Mesendoderm (in vitro differentiated cells): ENCODE results near the gene CETP.

Source experiments
- DNase-seq: peaks from one replicate; pipeline ENCODE4 v3.0.0; 2013
- H2AK5ac ChIP-seq: 2 replicates; pipeline ENCODE4 v1.6.1; 2013; ENCODE audit warnings: low read length, inconsistent platforms
- H2BK120ac ChIP-seq: 2 replicates; pipeline ENCODE4 v1.6.1; 2013; ENCODE audit warnings: low read depth, mild to moderate bottlenecking, low read length, moderate library complexity, mixed read lengths
- H2BK15ac ChIP-seq: replicated peaks from 2 replicates; pipeline ENCODE4 v1.6.1; 2013; ENCODE audit warnings: low read depth, mild to moderate bottlenecking, moderate library complexity
- H2BK5ac ChIP-seq: 2 replicates; pipeline ENCODE4 v1.6.1; 2013; ENCODE audit warnings: low read length, inconsistent platforms
- H3K18ac ChIP-seq: 2 replicates; pipeline ENCODE4 v1.6.1; 2013; ENCODE audit warnings: mild to moderate bottlenecking, low read length, mixed read lengths
- H3K23ac ChIP-seq: one replicate; pipeline ENCODE4 v1.6.1; 2013; ENCODE audit warnings: low read length
- H3K27ac ChIP-seq: 2 replicates; pipeline ENCODE4 v1.5.1; 2013; ENCODE audit warnings: low read depth, mild to moderate bottlenecking, inconsistent platforms, low read length, moderate library complexity
- H3K27me3 ChIP-seq: 2 replicates; pipeline ENCODE4 v1.6.1; 2013; ENCODE audit warnings: low read length, control low read depth, mild to moderate bottlenecking, inconsistent platforms; ENCODE audit not compliant: insufficient read depth, poor library complexity
- H3K36me3 ChIP-seq: 2 replicates; pipeline ENCODE4 v1.6.1; 2013; ENCODE audit warnings: low read length, inconsistent platforms; ENCODE audit not compliant: control insufficient read depth, insufficient read depth
- H3K4ac ChIP-seq: one replicate; pipeline ENCODE4 v1.6.1; 2013; ENCODE audit warnings: low read depth, mild to moderate bottlenecking, low read length, moderate library complexity
- H3K4me1 ChIP-seq: 2 replicates; pipeline ENCODE4 v1.6.1; 2013; ENCODE audit warnings: low read depth, low read length, inconsistent platforms; ENCODE audit not compliant: control insufficient read depth
- H3K4me2 ChIP-seq: 2 replicates; pipeline ENCODE4 v1.6.1; 2013; ENCODE audit warnings: low read length
- H3K4me3 ChIP-seq: 2 replicates; pipeline ENCODE4 v1.5.1; 2013; ENCODE audit warnings: mild to moderate bottlenecking, low read length
- H3K56ac ChIP-seq: one replicate; pipeline ENCODE4 v1.6.1; 2013; ENCODE audit warnings: low read length
- H3K79me1 ChIP-seq: 2 replicates; pipeline ENCODE4 v1.6.1; 2013; ENCODE audit warnings: low read length, inconsistent platforms
- H3K79me2 ChIP-seq: 2 replicates; pipeline ENCODE4 v1.6.1; 2013; ENCODE audit warnings: mild to moderate bottlenecking, low read length; ENCODE audit not compliant: control insufficient read depth, insufficient read depth
- H3K9ac ChIP-seq: 2 replicates; pipeline ENCODE4 v1.6.1; 2013; ENCODE audit warnings: low read length, inconsistent platforms
- H4K5ac ChIP-seq: one replicate; pipeline ENCODE4 v1.6.1; 2013; ENCODE audit warnings: low read length
- H4K8ac ChIP-seq: one replicate; pipeline ENCODE4 v1.6.1; 2013; ENCODE audit warnings: low read depth, mild to moderate bottlenecking, control low read depth, low read length, moderate library complexity
- WGBS: extraction: QIAGEN DNeasy Blood & Tissue Kit; methylation state at CpG from one replicate; pipeline ENCODE4 v1.1.7; 2013; ENCODE audit warnings: low lambda C conversion rate, missing lambda C conversion rate; ENCODE audit not compliant: insufficient coverage; ENCODE audit errors: extremely low coverage; 5-methylcytosine and 5-hydroxymethylcytosine counted together

CETP gene

DNA sequence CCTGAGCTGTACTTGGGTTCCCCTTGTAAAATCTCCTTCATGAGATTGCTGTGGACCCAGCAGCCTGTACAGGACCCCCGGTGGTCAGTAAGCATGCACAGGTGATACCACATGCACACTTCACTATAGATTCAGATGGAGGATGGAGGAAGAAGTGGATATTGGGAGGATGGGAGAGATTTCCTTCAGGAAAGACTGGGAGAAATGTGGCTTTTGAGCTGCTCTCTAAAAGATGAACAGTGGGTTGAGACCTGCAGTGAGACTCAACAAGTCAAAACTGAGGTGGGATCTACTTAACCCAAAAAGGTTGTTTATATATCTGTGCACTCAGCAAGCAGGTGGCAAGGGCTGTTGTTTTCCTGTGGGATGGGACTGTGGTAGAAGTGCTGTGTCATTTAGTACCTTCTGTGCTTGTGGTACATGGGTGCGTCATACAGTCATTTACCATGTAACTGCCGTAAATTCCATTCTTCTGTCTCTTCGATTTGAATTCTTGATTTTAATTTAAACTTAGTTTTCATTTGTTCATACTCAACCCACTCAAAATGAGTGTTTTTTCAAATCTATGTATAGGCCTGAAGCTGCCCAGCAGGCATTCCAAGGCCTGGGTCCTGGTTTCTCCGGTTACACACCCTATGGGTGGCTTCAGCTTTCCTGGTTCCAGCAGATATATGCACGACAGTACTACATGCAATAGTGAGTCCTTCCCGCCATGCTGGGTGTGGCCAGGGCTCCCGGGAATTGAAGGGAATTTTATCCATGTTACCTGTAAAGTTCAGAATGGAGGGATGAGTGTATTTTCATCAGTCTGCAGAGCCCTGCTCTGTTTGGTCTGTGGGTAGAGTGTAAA lies 22.9 kb upstream of the CETP start:
- H3K4me1 ChIP-seq: no peaks in the 10 kb centered on the region
- no peak overlapping the region for H2BK5ac ChIP-seq
- no peak overlapping the region for H3K27ac ChIP-seq
- no peak overlapping the region for H2BK120ac ChIP-seq
- H3K18ac ChIP-seq: no peak overlapping the region
- peaks cover 32% of the 10 kb centered on the region for H3K36me3 ChIP-seq
- H2BK15ac ChIP-seq: no peak overlapping the region
- H3K9ac ChIP-seq: no peak overlapping the region
- H3K4me3 ChIP-seq: no peak overlapping the region
- no peak for DNase-seq
- H3K56ac ChIP-seq: no peak overlapping the region
- H3K79me2 ChIP-seq: peaks cover 13% of the 10 kb centered on the region
- no peak overlapping the region for H4K5ac ChIP-seq
- no peak overlapping the region for H4K8ac ChIP-seq
- WGBS: no CpG with 5 or more reads among the region's 8 CpGs
- no peaks in the 10 kb centered on the region for H3K27me3 ChIP-seq
- H3K4me2 ChIP-seq: no peak overlapping the region
- no peak overlapping the region for H2AK5ac ChIP-seq
- no peak overlapping the region for H3K23ac ChIP-seq
- no peak overlapping the region for H3K4ac ChIP-seq
- H3K79me1 ChIP-seq: peaks cover 16% of the 10 kb centered on the region

DNA sequence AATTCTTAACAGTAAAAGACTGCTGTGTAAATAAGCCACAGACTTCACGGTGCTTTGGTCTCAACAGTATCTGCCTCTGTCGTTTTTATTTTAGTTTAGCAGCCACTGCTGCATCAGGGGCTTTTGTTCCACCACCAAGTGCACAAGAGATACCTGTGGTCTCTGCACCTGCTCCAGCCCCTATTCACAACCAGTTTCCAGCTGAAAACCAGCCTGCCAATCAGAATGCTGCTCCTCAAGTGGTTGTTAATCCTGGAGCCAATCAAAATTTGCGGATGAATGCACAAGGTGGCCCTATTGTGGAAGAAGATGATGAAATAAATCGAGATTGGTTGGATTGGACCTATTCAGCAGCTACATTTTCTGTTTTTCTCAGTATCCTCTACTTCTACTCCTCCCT lies 21.9 kb upstream of the CETP start:
- no peak overlapping the region for H3K27ac ChIP-seq
- no peak overlapping the region for H2BK120ac ChIP-seq
- H3K36me3 ChIP-seq: peaks cover 33% of the 10 kb centered on the region

DNA sequence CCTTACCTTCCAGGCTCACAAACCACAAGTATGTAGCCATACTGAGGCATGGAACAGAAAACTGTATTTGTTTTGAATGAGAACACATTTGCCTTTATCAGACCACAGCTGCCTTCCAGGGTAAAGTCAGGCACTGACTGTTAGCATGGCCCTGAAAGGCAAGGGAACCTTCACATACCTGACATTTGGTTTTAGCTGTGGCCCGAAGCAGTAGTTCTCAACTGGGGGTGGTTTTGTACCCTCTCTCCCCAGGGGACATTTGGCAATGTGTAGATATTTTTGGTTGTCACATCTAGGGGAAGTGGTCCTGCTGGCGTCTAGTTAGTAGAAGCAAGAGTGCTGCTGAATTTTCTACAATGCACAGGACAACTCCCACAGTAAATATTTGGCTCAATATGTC lies 20.7 kb upstream of the CETP start:
- Histone ChIP-seq H4K8ac (no peak overlapping the region), H2BK5ac (no peak overlapping the region), H2BK120ac (no peak overlapping the region), H3K4me1 (no peaks in the 10 kb centered on the region), H3K36me3 (peaks cover 36% of the 10 kb centered on the region), H3K27ac (no peak overlapping the region), H3K18ac (no peak overlapping the region), H3K4me2 (no peak overlapping the region), H3K27me3 (no peaks in the 10 kb centered on the region), H3K4me3 (no peak overlapping the region), H3K79me2 (peaks cover 2% of the 10 kb centered on the region), H3K9ac (no peak overlapping the region), H3K56ac (no peak overlapping the region), H2AK5ac (no peak overlapping the region), H3K79me1 (peaks cover 11% of the 10 kb centered on the region), H3K4ac (no peak overlapping the region), H2BK15ac (no peak overlapping the region), H3K23ac (no peak overlapping the region), H4K5ac (no peak overlapping the region)
- DNase-seq: no peak
- no CpG with 5 or more reads among the region's 2 CpGs for WGBS

More for the DNA sequence above, 21.9 kb upstream of the CETP start:
- Histone ChIP-seq H4K5ac (no peak overlapping the region), H3K27me3 (no peaks in the 10 kb centered on the region), H3K79me2 (peaks cover 7% of the 10 kb centered on the region), H3K4me1 (no peaks in the 10 kb centered on the region), H3K4me2 (no peak overlapping the region), H2BK15ac (no peak overlapping the region), H3K23ac (no peak overlapping the region), H3K79me1 (peaks cover 15% of the 10 kb centered on the region), H3K18ac (no peak overlapping the region), H3K4me3 (no peak overlapping the region), H2AK5ac (no peak overlapping the region), H4K8ac (no peak overlapping the region), H3K4ac (no peak overlapping the region), H3K56ac (no peak overlapping the region), H3K9ac (no peak overlapping the region), H2BK5ac (no peak overlapping the region)
- WGBS: no CpG with 5 or more reads among the region's 4 CpGs
- DNase-seq: no peak

DNA sequence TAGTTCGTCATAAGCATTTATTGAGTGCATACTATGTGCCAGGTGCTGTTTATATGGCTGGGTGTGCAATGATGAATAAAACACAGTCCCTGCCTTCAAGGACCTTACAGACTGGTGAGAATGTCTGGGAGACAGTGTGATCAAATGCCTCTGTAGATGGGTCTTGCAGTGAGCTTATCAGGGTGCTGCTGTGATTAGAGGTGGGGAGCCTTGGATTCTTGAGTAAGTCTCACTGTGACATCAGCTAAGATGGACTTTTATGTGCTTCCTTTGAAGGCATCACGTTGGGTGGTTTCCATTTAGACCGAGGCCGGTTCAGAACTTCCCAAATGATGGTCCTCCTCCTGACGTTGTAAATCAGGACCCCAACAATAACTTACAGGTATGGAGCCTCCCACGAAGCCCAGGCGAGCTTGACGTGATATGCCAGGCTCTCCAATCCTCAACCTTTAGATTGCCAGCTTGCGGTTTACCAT lies 19.9 kb upstream of the CETP start:
- Histone ChIP-seq H2BK120ac (no peak overlapping the region), H4K5ac (no peak overlapping the region), H3K23ac (no peak overlapping the region), H2AK5ac (no peak overlapping the region), H3K4ac (no peak overlapping the region), H2BK15ac (no peak overlapping the region), H4K8ac (no peak overlapping the region), H3K27me3 (no peaks in the 10 kb centered on the region), H3K27ac (no peak overlapping the region), H3K56ac (no peak overlapping the region), H3K4me3 (no peak overlapping the region), H3K36me3 (peaks cover 33% of the 10 kb centered on the region), H3K4me1 (no peaks in the 10 kb centered on the region), H3K79me1 (peaks cover 8% of the 10 kb centered on the region), H3K79me2 (peaks cover 1% of the 10 kb centered on the region), H3K18ac (no peak overlapping the region), H3K9ac (no peak overlapping the region), H2BK5ac (no peak overlapping the region), H3K4me2 (no peak overlapping the region)
- no peak for DNase-seq
- no CpG with 5 or more reads among the region's 9 CpGs for WGBS

DNA sequence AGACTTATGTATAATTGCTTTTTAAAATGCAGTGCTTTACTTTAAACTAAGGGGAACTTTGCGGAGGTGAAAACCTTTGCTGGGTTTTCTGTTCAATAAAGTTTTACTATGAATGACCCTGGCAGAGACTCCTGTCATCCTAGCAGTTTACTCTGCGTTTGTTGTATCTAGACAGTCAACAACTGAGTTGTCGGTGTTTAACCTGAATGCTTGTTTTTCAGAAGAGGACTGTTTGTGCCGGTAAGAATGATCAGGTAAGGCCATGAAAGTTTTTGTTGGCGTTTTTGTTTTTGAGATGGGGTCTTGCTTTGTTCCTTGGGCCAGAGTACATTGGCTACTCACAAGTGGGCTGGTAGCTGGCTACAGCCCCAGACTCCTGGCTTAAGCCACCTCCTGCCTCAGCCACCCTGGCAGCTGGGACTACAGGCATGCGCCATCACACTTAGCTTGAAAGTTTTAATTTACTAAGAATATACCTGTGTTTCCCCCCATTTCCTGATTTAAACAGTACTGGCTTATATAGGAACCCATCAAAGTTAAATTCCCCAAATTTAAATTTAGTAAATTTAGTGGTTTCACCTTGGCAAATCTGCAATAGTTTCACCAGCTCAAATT lies 17.9 kb upstream of the CETP start:
- no peak overlapping the region for H3K23ac ChIP-seq
- no peak overlapping the region for H3K56ac ChIP-seq
- no CpG with 5 or more reads among the region's 6 CpGs for WGBS
- no peaks in the 10 kb centered on the region for H3K27me3 ChIP-seq
- DNase-seq: no peak
- no peak overlapping the region for H4K5ac ChIP-seq
- H3K18ac ChIP-seq: no peak overlapping the region
- H2BK120ac ChIP-seq: no peak overlapping the region
- H3K9ac ChIP-seq: no peak overlapping the region
- no peak overlapping the region for H3K27ac ChIP-seq
- no peak overlapping the region for H3K4me2 ChIP-seq
- H3K79me1 ChIP-seq: peaks cover 6% of the 10 kb centered on the region
- H2BK15ac ChIP-seq: no peak overlapping the region
- H4K8ac ChIP-seq: no peak overlapping the region
- H3K4me3 ChIP-seq: no peak overlapping the region
- no peaks in the 10 kb centered on the region for H3K4me1 ChIP-seq
- no peak overlapping the region for H2AK5ac ChIP-seq
- H3K36me3 ChIP-seq: peaks cover 30% of the 10 kb centered on the region
- no peaks in the 10 kb centered on the region for H3K79me2 ChIP-seq
- no peak overlapping the region for H3K4ac ChIP-seq
- H2BK5ac ChIP-seq: no peak overlapping the region
